Skeletal muscle satellite cell (primary cell): Measurements from ENCODE around the gene PTGFR.

Source experiments
- H3K27me3 ChIP-seq: 2 replicates; pipeline ENCODE4 v1.7.0; 2013; ENCODE audit warnings: low read length; ENCODE audit not compliant: control insufficient read depth, insufficient read depth
- H3K36me3 ChIP-seq: 2 replicates; pipeline ENCODE4 v1.7.0; 2013; ENCODE audit warnings: mild to moderate bottlenecking, control low read depth, low read length; ENCODE audit not compliant: insufficient read depth
- H3K4me1 ChIP-seq: 2 replicates; pipeline ENCODE4 v1.7.0; 2013; ENCODE audit warnings: low read length; ENCODE audit not compliant: control insufficient read depth, insufficient read depth
- H3K4me2 ChIP-seq: 2 replicates; pipeline ENCODE4 v1.7.0; 2013; ENCODE audit warnings: mild to moderate bottlenecking, low read length
- H3K4me3 ChIP-seq: 2 replicates; pipeline ENCODE4 v1.7.0; 2013; ENCODE audit warnings: low read length
- H3K9ac ChIP-seq: 2 replicates; pipeline ENCODE4 v1.7.0; 2013; ENCODE audit warnings: mild to moderate bottlenecking, low read depth, low read length, moderate library complexity
- H3K9me3 ChIP-seq: replicated peaks from 2 replicates; pipeline ENCODE4 v1.7.0; 2013; ENCODE audit warnings: mild to moderate bottlenecking, control low read depth, low read length

Gene PTGFR

DNA sequence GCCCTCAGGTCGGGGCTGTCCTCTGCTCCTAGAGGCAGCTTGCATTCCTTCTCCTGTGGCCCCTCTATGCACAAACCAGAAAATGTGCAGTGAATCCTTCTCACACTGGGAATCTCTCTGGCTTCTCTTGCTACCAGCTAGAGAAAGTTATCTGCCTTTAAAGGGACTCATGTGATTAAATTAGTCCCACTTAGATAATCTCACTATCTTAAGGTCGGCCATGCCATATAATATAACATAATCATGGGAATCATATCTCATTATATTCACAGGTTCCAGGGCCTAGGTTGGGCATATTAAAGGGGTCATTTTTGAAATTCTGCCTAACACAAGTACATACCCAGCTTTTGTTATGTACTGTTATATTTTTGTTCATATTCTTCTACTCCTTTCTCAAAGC is 31.4 kb downstream of the PTGFR start:
- Histone ChIP-seq H3K9ac (no peak overlapping the region), H3K36me3 (no peaks in the 10 kb centered on the region), H3K27me3 (no peaks in the 10 kb centered on the region), H3K4me3 (no peak overlapping the region), H3K4me1 (peaks cover 6% of the 10 kb centered on the region), H3K4me2 (no peak overlapping the region), H3K9me3 (no peaks in the 10 kb centered on the region)

GRCh38 chr1:78526496-78526895 is 35.7 kb downstream of the PTGFR start:
- no peaks in the 10 kb centered on the region for H3K27me3 ChIP-seq
- H3K9ac ChIP-seq, result no peak overlapping the region
- no peaks in the 10 kb centered on the region for H3K9me3 ChIP-seq
- no peak overlapping the region for H3K4me2 ChIP-seq
- peaks cover 7% of the 10 kb centered on the region for H3K4me1 ChIP-seq
- no peak overlapping the region for H3K4me3 ChIP-seq
- no peaks in the 10 kb centered on the region for H3K36me3 ChIP-seq

DNA sequence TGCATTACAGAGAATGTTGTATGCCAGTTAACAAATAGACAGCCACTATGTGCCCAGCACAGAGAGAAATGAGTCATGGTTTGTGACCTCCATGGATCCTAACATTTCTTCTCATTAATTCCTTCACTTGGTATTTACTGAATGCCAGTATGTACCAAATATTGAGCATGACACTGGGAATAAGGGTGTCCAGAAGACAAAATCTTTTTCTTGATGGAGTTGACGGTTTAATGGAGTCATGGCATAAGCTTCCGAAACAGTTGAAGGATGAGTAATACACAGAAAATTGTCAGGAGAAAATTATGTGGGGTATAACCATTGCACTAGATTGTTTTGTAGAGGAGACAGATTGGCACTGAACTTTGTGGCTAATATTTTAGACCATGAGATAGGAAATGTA is 36.9 kb downstream of the PTGFR start:
- Histone ChIP-seq H3K36me3 (no peaks in the 10 kb centered on the region), H3K27me3 (no peaks in the 10 kb centered on the region), H3K9ac (no peak overlapping the region), H3K9me3 (no peaks in the 10 kb centered on the region), H3K4me3 (no peak overlapping the region), H3K4me2 (no peak overlapping the region), H3K4me1 (peaks cover 7% of the 10 kb centered on the region)

DNA sequence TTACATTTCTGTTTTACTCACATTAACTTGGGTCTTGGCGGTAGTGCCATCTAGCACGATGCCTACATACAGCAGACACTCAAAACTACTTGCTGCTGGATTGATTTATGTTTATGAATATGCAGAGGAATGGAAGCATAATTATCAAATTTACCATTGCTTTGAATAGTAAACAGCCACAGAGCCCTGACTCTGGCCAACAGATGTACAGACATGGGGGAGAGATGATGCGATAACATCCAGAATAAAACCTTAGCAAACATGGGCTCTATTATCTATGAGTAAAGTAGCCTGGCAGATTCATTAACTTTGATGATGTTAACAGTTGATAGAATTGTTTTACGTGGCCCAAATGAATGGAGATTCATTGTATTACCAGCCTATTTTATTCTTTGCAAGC is 42.8 kb downstream of the PTGFR start:
- H3K9me3 ChIP-seq, result no peaks in the 10 kb centered on the region
- no peak overlapping the region for H3K4me2 ChIP-seq

DNA sequence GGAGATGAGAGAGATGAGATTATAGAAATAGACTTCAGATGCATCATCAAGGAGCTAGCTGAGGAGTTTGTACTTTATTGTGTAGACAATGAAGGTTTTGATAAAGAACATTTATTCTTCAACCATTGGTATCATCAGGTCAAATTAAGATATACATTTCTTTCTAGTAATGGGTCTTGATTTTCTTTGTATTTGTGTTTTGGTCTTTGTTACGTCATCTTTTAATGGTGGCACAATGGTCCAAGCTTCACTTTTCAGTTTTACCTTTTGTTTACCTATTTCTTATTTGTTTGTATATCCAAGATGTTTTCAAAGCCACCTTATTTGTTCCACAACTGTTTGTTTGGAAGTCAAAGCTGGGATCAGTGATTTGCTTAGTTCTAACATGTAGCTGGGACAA is 44.5 kb downstream of the PTGFR start:
- no peaks in the 10 kb centered on the region for H3K9me3 ChIP-seq
- H3K4me3 ChIP-seq, result no peak overlapping the region
- H3K4me1 ChIP-seq, result peaks cover 4% of the 10 kb centered on the region
- H3K36me3 ChIP-seq, result peaks cover 7% of the 10 kb centered on the region
- no peaks in the 10 kb centered on the region for H3K27me3 ChIP-seq
- H3K9ac ChIP-seq, result no peak overlapping the region
- H3K4me2 ChIP-seq, result no peak overlapping the region

More for the DNA sequence above, 42.8 kb downstream of the PTGFR start:
- H3K9ac ChIP-seq, result no peak overlapping the region
- H3K4me1 ChIP-seq, result peaks cover 4% of the 10 kb centered on the region
- no peak overlapping the region for H3K4me3 ChIP-seq
- H3K36me3 ChIP-seq, result peaks cover 7% of the 10 kb centered on the region
- H3K27me3 ChIP-seq, result no peaks in the 10 kb centered on the region

- H3K36me3 ChIP-seq, result peaks cover 7% of the 10 kb centered on the region
- H3K9ac ChIP-seq, result no peak overlapping the region
- H3K4me1 ChIP-seq, result peaks cover 4% of the 10 kb centered on the region
- no peaks in the 10 kb centered on the region for H3K9me3 ChIP-seq
- no peak overlapping the region for H3K4me3 ChIP-seq
- H3K27me3 ChIP-seq, result no peaks in the 10 kb centered on the region
- no peak overlapping the region for H3K4me2 ChIP-seq
Observed at GRCh38 chr1:78536427-78536826, 45.7 kb downstream of the PTGFR start.

GRCh38 chr1:78540048-78540447 is 49.3 kb downstream of the PTGFR start:
- no peak overlapping the region for H3K9ac ChIP-seq

DNA sequence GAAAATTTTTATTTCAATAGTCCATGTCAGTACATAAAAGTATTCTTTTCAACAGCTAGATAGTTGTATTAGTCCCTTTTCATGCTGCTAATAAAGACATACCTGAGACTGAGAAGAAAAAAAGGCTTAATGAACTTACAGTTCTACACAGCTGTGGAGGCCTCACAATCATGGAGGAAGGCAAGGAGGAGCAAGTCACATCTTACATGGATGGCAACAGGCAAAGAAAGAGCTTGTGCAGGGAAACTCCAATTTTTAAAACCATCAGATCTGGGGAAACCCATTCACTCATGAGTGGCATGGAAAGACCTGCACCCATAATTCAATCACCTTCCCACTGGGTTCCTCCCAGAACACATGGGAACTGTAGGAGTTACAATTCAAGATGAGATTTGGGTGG is 50.7 kb downstream of the PTGFR start:
- peaks cover 4% of the 10 kb centered on the region for H3K4me1 ChIP-seq
- H3K4me3 ChIP-seq, result no peak overlapping the region
- H3K4me2 ChIP-seq, result no peak overlapping the region
- H3K27me3 ChIP-seq, result no peaks in the 10 kb centered on the region
- no peaks in the 10 kb centered on the region for H3K9me3 ChIP-seq
- H3K9ac ChIP-seq, result no peak overlapping the region
- peaks cover 7% of the 10 kb centered on the region for H3K36me3 ChIP-seq

More at GRCh38 chr1:78540048-78540447, 49.3 kb downstream of the PTGFR start:
- H3K4me3 ChIP-seq, result no peak overlapping the region
- H3K4me2 ChIP-seq, result no peak overlapping the region
- H3K4me1 ChIP-seq, result peaks cover 4% of the 10 kb centered on the region
- peaks cover 7% of the 10 kb centered on the region for H3K36me3 ChIP-seq
- H3K9me3 ChIP-seq, result no peaks in the 10 kb centered on the region
- no peaks in the 10 kb centered on the region for H3K27me3 ChIP-seq

DNA sequence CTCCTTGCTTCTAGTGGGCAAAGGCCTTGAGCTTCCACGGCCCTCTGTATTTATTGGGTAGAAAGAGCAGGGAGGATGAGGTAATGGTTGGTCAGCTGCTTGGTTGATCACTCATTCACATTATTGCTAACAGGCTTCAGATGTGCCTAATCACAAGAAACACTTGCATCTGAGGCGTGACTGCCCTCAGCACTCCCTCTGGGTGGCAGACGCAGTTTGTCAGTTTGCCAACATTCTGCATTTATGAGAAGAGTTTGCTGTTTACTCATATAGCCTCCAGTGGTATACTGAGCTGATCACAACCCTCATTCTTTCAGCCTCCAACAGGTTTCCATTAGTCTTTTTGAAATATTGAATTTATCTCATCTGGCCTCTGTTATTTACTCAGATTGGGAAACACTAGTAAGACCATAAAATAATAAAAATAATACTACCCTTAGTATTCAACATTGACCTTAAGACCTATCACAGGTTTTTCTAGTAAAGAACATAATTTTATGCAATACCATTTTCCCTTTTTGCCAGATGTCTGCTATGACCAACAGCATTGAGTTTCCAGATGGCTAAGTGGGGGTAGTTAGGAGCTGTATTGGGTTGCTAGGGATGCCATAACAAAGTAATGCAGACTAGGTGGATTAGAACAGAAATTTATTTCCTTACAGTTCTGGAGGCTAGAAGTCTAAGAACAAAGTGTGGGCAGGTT is 53.3 kb downstream of the PTGFR start:
- Histone ChIP-seq H3K4me2 (no peak overlapping the region), H3K9ac (no peak overlapping the region), H3K4me1 (no peaks in the 10 kb centered on the region), H3K9me3 (no peaks in the 10 kb centered on the region), H3K4me3 (no peak overlapping the region), H3K36me3 (no peaks in the 10 kb centered on the region), H3K27me3 (no peaks in the 10 kb centered on the region)

- H3K4me1 ChIP-seq, result no peaks in the 10 kb centered on the region
- no peaks in the 10 kb centered on the region for H3K36me3 ChIP-seq
- no peaks in the 10 kb centered on the region for H3K27me3 ChIP-seq
- no peak overlapping the region for H3K4me2 ChIP-seq
- no peak overlapping the region for H3K4me3 ChIP-seq
- H3K9ac ChIP-seq, result no peak overlapping the region
- no peaks in the 10 kb centered on the region for H3K9me3 ChIP-seq
Observed at GRCh38 chr1:78547081-78547480, 56.3 kb downstream of the PTGFR start.

- no peak overlapping the region for H3K9ac ChIP-seq
- H3K4me3 ChIP-seq, result no peak overlapping the region
- no peaks in the 10 kb centered on the region for H3K27me3 ChIP-seq
- H3K4me1 ChIP-seq, result no peaks in the 10 kb centered on the region
- no peaks in the 10 kb centered on the region for H3K36me3 ChIP-seq
- no peaks in the 10 kb centered on the region for H3K9me3 ChIP-seq
- no peak overlapping the region for H3K4me2 ChIP-seq
Observed at GRCh38 chr1:78549331-78549730, 58.6 kb downstream of the PTGFR start.

- no peaks in the 10 kb centered on the region for H3K9me3 ChIP-seq
- H3K4me2 ChIP-seq, result no peak overlapping the region
- H3K27me3 ChIP-seq, result no peaks in the 10 kb centered on the region
- H3K36me3 ChIP-seq, result no peaks in the 10 kb centered on the region
- no peaks in the 10 kb centered on the region for H3K4me1 ChIP-seq
- H3K9ac ChIP-seq, result no peak overlapping the region
- no peak overlapping the region for H3K4me3 ChIP-seq
Observed at GRCh38 chr1:78549891-78550290, 59.1 kb downstream of the PTGFR start.
